Osteoblast (primary cell): ENCODE data around the gene TXNDC9. TPM values are rescaled to one million over a fixed set of nuclear protein-coding genes. Genes with fewer than 3 reads are reported as not detected.
A peak's percentile ranks its signal among the peaks of the same experiment; 100 is the strongest.
"Not testable (repeated sequence)": the region's sequence is repeated elsewhere in the genome, so short reads cannot be mapped to it uniquely, and the experiment has no call there.

Source experiments
- DNase-seq: peaks from one replicate; pipeline ENCODE4 v3.0.0; 2011; ENCODE audit warnings: low spot score, mixed read lengths; ENCODE audit not compliant: insufficient read length; ENCODE audit errors: missing footprints
- H2AFZ ChIP-seq: 2 replicates; pipeline ENCODE4 v1.6.0; 2011; ENCODE audit warnings: mild to moderate bottlenecking, low read length
- H3K27ac ChIP-seq: 2 replicates; pipeline ENCODE4 v1.5.1; 2011; ENCODE audit warnings: mild to moderate bottlenecking, low read depth, low read length, moderate library complexity
- H3K27me3 ChIP-seq: 2 replicates; pipeline ENCODE4 v1.6.0; 2012; ENCODE audit warnings: mild to moderate bottlenecking, control low read depth, inconsistent platforms, low read length, moderate library complexity; ENCODE audit not compliant: insufficient read depth
- H3K36me3 ChIP-seq: 2 replicates; pipeline ENCODE4 v1.5.1; 2011; ENCODE audit warnings: mild to moderate bottlenecking, low read length, control low read depth, moderate library complexity; ENCODE audit not compliant: insufficient read depth
- H3K4me1 ChIP-seq: 2 replicates; pipeline ENCODE4 v1.5.1; 2011; ENCODE audit warnings: mild to moderate bottlenecking, low read length, control low read depth, moderate library complexity; ENCODE audit not compliant: insufficient read depth
- H3K4me2 ChIP-seq: 2 replicates; pipeline ENCODE4 v1.6.0; 2011; ENCODE audit warnings: mild to moderate bottlenecking, low read length; ENCODE audit not compliant: insufficient read depth
- H3K4me3 ChIP-seq: fragments of 200-600 bp; sonication (generic); 3 replicates; pipeline ENCODE4 v1.5.1; 2012; ENCODE audit warnings: mild to moderate bottlenecking, low read length, inconsistent platforms; ENCODE audit not compliant: insufficient read depth
- H3K79me2 ChIP-seq: 2 replicates; pipeline ENCODE4 v1.6.0; 2012; ENCODE audit warnings: mild to moderate bottlenecking, low read length, control low read depth, inconsistent platforms; ENCODE audit not compliant: insufficient read depth
- H3K9me3 ChIP-seq: 2 replicates; pipeline ENCODE4 v1.5.1; 2011; ENCODE audit warnings: low read depth, low read length, control low read depth
- H4K20me1 ChIP-seq: 2 replicates; pipeline ENCODE4 v1.6.0; 2012; ENCODE audit warnings: mild to moderate bottlenecking, low read length, control low read depth; ENCODE audit not compliant: insufficient read depth
- CTCF ChIP-seq: IDR thresholded peaks from 2 replicates; pipeline ENCODE4 v1.5.1; 2011; ENCODE audit warnings: mild to moderate bottlenecking, low read depth, low read length, moderate library complexity; ENCODE audit errors: extremely low read depth
- total RNA-seq: library from RNA; depleted of rRNA; stranded (reverse); fragments of >200 nt; gene quantifications from 2 replicates; pipeline ENCODE4 v1.2.3, GENCODE V29; 2012

Gene TXNDC9
- total RNA-seq, 1 donor: 95.9 TPM

DNA sequence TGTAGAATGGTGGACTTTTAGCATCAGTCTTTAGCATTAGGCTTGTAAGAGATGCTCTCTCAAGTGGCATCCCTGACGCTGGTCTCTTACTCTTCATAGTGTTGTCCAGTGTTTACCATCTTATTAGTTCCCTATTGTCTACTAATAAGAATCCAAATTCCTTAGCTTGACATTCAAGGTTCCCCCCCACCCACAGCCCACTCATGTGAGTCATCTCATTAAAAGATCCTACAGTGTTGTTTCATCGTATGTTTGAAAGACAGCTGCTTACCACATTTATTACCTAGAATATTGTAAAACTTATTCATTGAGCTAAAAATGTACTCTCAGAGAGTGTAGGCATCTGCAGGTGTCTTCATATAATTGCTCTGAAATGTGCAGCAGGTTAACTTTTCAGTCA is 29.5 kb upstream of the TXNDC9 start:
- no peak for TF ChIP-seq CTCF
- Histone ChIP-seq H2AFZ (no peak overlapping the region), H3K36me3 (peaks cover 57% of the 10 kb centered on the region), H3K27ac (no peak overlapping the region), H3K4me3 (no peak overlapping the region), H3K4me1 (no peaks in the 10 kb centered on the region), H3K4me2 (no peak overlapping the region), H3K9me3 (no peaks in the 10 kb centered on the region), H3K27me3 (no peaks in the 10 kb centered on the region), H4K20me1 (no peaks in the 10 kb centered on the region), H3K79me2 (peaks cover 1% of the 10 kb centered on the region)
- DNase-seq: no peak

- no peak for TF ChIP-seq CTCF
- no peak overlapping the region for H3K4me3 ChIP-seq
- no peak overlapping the region for H3K27ac ChIP-seq
- H3K4me1 ChIP-seq: no peaks in the 10 kb centered on the region
- H4K20me1 ChIP-seq: peaks cover 14% of the 10 kb centered on the region
- no peak overlapping the region for H2AFZ ChIP-seq
- peaks cover 79% of the 10 kb centered on the region for H3K79me2 ChIP-seq
- no peaks in the 10 kb centered on the region for H3K36me3 ChIP-seq
- H3K9me3 ChIP-seq: no peaks in the 10 kb centered on the region
- no peak overlapping the region for H3K4me2 ChIP-seq
- H3K27me3 ChIP-seq: no peaks in the 10 kb centered on the region
- no peak for DNase-seq
Observed at GRCh38 chr2:99356853-99357252, 20.7 kb upstream of the TXNDC9 start.

DNA sequence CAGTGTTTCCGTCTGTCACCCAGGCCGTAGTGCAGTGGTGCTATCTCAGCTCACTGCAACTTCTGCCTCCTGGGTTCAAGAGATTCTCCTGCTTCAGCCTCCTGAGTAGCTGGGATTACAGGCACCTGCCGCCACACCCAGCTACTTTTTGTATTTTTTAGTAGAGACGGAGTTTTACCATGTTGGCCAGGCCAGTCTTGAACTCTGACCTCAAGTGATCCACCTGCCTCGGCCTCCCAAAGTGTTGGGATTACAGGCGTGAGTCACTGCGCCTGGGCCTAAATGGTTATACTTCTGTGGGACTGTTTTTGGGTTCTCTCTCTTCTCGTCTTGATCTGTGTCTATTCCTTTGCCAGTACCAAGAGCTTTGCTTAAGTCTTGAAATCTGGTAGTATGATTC is 18.7 kb upstream of the TXNDC9 start:
- not testable (repeated sequence) for H3K4me1 ChIP-seq, H3K27ac ChIP-seq, H3K9me3 ChIP-seq, H3K27me3 ChIP-seq, H3K4me3 ChIP-seq, H3K4me2 ChIP-seq, H2AFZ ChIP-seq, H3K36me3 ChIP-seq, DNase-seq
- H4K20me1 ChIP-seq: peaks cover 20% of the 10 kb centered on the region
- peaks cover 95% of the 10 kb centered on the region for H3K79me2 ChIP-seq

GRCh38 chr2:99354070-99354469 is 17.9 kb upstream of the TXNDC9 start:
- TF ChIP-seq CTCF: no peak
- Histone ChIP-seq H3K4me3 (no peak overlapping the region), H3K27ac (peak overlapping the region; percentile 38), H3K79me2 (peaks cover 95% of the 10 kb centered on the region), H3K36me3 (no peaks in the 10 kb centered on the region), H2AFZ (no peak overlapping the region), H3K27me3 (no peaks in the 10 kb centered on the region), H3K9me3 (no peaks in the 10 kb centered on the region), H3K4me2 (no peak overlapping the region), H3K4me1 (no peaks in the 10 kb centered on the region), H4K20me1 (peaks cover 25% of the 10 kb centered on the region)
- DNase-seq: peak; percentile 15

- Histone ChIP-seq H3K4me1 (no peaks in the 10 kb centered on the region), H2AFZ (no peak overlapping the region), H3K27ac (no peak overlapping the region), H4K20me1 (peaks cover 33% of the 10 kb centered on the region), H3K27me3 (no peaks in the 10 kb centered on the region), H3K4me2 (no peak overlapping the region), H3K79me2 (peaks cover 94% of the 10 kb centered on the region), H3K9me3 (no peaks in the 10 kb centered on the region), H3K4me3 (no peak overlapping the region), H3K36me3 (no peaks in the 10 kb centered on the region)
- no peak for TF ChIP-seq CTCF
- DNase-seq: no peak
Observed at GRCh38 chr2:99350194-99350593, 14.1 kb upstream of the TXNDC9 start.
